Spinal cord (tissue), 10 donors: ENCODE results near the gene FUT6. TPM values are rescaled to one million over a fixed set of nuclear protein-coding genes. Genes with fewer than 3 reads are reported as not detected.
"Not testable (repeated sequence)": the region's sequence is repeated elsewhere in the genome, so short reads cannot be mapped to it uniquely, and the experiment has no call there.

Experiments
- DNase-seq, 6 donors: peaks; one replicate each; pipeline versions ENCODE4 v3.0.0 to v3.0.0-alpha.2; 2013 to 2015; ENCODE audit warnings: low spot score in 6 of 6, low read depth in 4 of 6
- H3K27ac ChIP-seq: one replicate; pipeline ENCODE4 v1.5.1; 2013; ENCODE audit warnings: low read depth, low read length, control low read depth
- H3K27me3 ChIP-seq: one replicate; pipeline ENCODE4 v1.6.1; 2013; ENCODE audit warnings: low read length; ENCODE audit not compliant: control insufficient read depth, insufficient read depth
- H3K36me3 ChIP-seq: one replicate; pipeline ENCODE4 v1.6.1; 2013; ENCODE audit warnings: low read length; ENCODE audit not compliant: control insufficient read depth, insufficient read depth
- H3K4me1 ChIP-seq: one replicate; pipeline ENCODE4 v1.6.1; 2013; ENCODE audit warnings: low read length; ENCODE audit not compliant: control insufficient read depth, insufficient read depth
- H3K4me3 ChIP-seq: one replicate; pipeline ENCODE4 v1.5.1; 2013; ENCODE audit warnings: low read depth, low read length, control low read depth
- H3K9me3 ChIP-seq: one replicate; pipeline ENCODE4 v1.6.1; 2013; ENCODE audit warnings: low read length; ENCODE audit not compliant: control insufficient read depth, insufficient read depth
- WGBS: methylation state at CpG from one replicate; pipeline ENCODE4 v1.1.5; 2013; ENCODE audit warnings: missing lambda C conversion rate; ENCODE audit not compliant: insufficient coverage; 5-methylcytosine and 5-hydroxymethylcytosine counted together
- polyA plus RNA-seq, 2 donors: library from polyadenylated mRNA; unstranded; fragments of 120-200 nt; gene quantifications; one replicate each; pipeline ENCODE4 v1.2.1, GENCODE V29; 2013; ENCODE audit not compliant: insufficient read length in 2 of 2
- total RNA-seq, 2 donors: library from RNA; depleted of rRNA in 1 of 2; stranded (reverse); fragments of 120-200 nt in 1 of 2; fragments of >200 nt in 1 of 2; gene quantifications; one replicate each; pipeline versions ENCODE4 v1.2.3 to v1.2.4, GENCODE V29; 2013 to 2014
- donor health status: healthy.

Gene FUT6
- total and polyA plus RNA-seq, 4 donors: 0.21 TPM; not detected in 3

DNA sequence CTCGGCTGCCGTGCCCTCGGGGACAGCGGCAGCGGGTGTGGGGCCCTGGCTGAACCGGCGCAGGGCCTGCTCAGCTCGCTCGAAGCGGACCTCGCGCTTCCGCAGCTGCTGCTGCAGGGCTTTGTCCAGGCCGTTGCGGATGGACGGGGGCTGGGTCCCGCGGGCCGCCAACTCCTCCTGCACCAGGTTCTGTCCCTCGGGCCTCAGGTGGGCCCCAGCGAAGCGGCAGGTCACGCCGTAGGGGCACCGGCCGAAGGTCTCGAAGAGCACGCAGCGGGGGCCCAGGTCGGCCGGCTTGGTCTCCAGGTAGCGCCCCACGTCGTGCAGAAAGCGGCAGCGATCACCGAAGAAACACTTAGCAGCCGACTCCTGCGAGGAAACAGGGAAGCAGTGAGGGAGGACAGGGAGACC is 50.1 kb downstream of the FUT6 start:
- H3K4me3 ChIP-seq: no peak overlapping the region
- no peak overlapping the region for H3K27ac ChIP-seq
- peaks cover 21% of the 10 kb centered on the region for H3K4me1 ChIP-seq
- no peak for DNase-seq
- H3K27me3 ChIP-seq: no peaks in the 10 kb centered on the region
- WGBS: 97% methylated on average over 39 of the region's 39 CpGs
- no peaks in the 10 kb centered on the region for H3K9me3 ChIP-seq
- H3K36me3 ChIP-seq: peaks cover 57% of the 10 kb centered on the region

DNA sequence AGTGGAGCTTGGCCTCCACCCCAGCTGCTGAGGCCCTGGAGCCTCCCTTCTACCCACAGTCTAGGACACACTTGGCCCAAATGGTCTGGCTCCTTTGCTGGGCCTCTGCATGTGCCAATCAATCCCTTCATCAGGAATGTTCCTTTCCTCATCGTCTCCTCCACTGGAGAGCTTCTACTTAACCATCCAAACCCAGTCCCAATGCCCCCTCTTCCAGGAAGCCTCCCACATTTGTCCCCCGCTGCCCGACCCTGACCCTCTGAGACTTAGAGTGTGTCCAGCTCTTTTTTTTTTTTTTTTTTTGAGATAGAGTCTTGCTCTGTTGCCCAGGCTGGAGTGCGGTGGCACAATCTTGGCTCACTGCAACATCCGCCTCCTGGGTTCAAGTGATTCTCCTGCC is 51.1 kb downstream of the FUT6 start:
- 93% methylated on average over 1 of the region's 5 CpGs for WGBS
- no peak for DNase-seq
- H3K4me3 ChIP-seq: no peak overlapping the region
- no peak overlapping the region for H3K27ac ChIP-seq
- H3K4me1 ChIP-seq: peaks cover 21% of the 10 kb centered on the region
- H3K36me3 ChIP-seq: peaks cover 67% of the 10 kb centered on the region
- H3K9me3 ChIP-seq: no peaks in the 10 kb centered on the region
- H3K27me3 ChIP-seq: no peaks in the 10 kb centered on the region

DNA sequence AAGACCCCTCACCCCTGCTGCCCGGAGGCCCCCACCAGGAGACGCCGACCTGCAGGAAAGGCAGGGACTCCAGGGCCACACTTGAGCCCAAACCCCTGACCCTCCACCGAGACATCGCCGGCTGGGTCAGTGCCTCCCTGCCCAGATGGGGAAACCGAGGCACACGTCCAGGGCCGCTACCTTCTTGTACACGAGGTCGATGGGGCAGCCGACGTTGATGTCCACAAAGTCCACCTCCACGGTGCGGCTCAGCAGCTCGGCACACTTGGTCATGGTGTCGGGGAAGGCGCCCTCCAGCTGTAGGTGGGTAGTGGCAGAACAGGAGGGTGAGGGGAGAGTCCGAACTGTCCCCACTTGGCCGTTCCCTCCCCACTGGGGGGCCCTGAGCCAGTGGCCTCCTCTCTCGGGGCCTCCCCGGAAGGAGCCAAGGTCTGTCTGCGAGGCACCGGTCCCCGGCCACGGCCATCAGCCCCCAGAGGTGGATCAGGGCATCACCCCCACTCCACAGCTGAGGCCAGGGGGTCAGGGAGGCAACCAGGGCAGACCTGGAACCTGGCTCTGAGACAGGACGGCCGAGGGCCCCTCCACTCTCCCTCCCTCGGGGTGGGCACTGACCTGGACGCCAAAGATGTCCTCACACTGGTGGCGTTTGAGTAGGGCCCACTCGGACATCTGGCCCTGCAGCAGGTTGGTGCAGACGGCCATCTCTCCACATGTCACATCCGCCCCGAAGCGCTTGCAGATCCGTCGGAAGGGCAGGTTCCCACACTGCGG is 51.9 kb downstream of the FUT6 start:
- Histone ChIP-seq H3K4me3 (no peak overlapping the region), H3K27ac (no peak overlapping the region), H3K27me3 (no peaks in the 10 kb centered on the region), H3K9me3 (no peaks in the 10 kb centered on the region), H3K4me1 (peaks cover 21% of the 10 kb centered on the region), H3K36me3 (peaks cover 75% of the 10 kb centered on the region)
- 95% methylated on average over 37 of the region's 39 CpGs for WGBS
- no peak for DNase-seq

DNA sequence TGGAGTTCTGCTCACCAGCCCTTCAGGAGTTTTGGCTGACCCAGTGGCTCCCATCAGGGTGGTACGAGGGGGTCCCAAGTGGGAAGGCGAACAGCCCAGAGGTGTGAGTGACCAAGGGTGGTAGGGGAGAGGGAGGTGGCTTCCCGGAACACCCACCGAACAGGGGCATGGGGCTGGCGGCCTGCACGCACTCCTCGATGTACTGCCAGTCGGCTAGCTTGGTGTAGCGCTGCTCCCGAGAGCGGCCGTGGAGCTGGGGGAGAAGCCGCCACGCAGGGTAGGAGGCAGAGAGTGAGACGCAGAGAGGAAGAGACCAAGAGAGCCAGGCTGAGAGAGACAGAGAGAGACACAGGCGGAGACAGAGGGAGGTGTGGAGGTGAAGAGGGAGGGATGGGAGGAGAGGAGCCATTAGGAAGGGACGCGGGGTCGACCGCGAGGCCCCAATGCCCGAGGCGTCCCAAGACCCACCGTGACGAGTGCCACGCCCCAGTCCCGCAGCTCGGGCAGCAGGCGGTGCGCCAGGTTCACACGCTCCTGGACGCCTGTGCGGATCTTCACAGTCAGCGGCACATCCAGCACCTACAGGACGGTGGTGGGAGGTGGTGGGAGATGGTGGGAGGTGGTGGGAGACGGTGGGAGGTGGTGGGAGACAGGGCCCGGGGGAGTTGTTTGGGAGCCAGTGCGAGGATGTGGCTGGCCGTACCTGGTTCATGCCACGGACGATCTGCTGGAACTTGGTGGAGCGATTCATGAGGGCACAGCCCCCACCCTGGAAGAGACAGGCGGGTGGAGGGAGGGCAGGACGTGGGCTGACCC is 52.7 kb downstream of the FUT6 start:
- 91% methylated on average over 43 of the region's 44 CpGs for WGBS
- Histone ChIP-seq H3K36me3 (peaks cover 83% of the 10 kb centered on the region), H3K9me3 (no peaks in the 10 kb centered on the region), H3K27me3 (no peaks in the 10 kb centered on the region), H3K4me1 (peaks cover 21% of the 10 kb centered on the region), H3K4me3 (no peak overlapping the region), H3K27ac (no peak overlapping the region)
- no peak for DNase-seq

DNA sequence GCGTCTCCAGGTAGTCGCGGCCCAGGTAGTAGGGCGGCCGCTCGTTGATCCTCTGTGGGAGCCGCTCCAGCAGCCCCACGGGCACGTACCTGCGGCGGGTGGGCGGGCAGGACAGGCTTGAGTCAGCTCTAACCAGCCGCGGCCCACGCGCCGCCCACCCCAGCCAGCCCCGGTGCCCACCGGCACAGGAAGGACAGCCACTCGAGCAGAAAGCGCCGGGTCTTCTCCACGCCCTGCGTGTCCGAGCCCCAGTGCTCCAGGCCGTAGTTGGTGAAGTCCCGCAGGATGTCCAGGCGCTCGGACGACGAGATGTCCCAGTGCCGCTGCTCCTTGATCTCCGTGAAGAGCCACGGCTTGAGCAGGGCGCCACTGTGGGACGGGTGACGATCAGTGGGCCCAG is 54.1 kb downstream of the FUT6 start:
- no peak for DNase-seq
- Histone ChIP-seq H3K4me1 (peaks cover 12% of the 10 kb centered on the region), H3K27ac (no peak overlapping the region), H3K27me3 (no peaks in the 10 kb centered on the region), H3K4me3 (no peak overlapping the region), H3K9me3 (no peaks in the 10 kb centered on the region), H3K36me3 (peaks cover 83% of the 10 kb centered on the region)
- 95% methylated on average over 37 of the region's 37 CpGs for WGBS

DNA sequence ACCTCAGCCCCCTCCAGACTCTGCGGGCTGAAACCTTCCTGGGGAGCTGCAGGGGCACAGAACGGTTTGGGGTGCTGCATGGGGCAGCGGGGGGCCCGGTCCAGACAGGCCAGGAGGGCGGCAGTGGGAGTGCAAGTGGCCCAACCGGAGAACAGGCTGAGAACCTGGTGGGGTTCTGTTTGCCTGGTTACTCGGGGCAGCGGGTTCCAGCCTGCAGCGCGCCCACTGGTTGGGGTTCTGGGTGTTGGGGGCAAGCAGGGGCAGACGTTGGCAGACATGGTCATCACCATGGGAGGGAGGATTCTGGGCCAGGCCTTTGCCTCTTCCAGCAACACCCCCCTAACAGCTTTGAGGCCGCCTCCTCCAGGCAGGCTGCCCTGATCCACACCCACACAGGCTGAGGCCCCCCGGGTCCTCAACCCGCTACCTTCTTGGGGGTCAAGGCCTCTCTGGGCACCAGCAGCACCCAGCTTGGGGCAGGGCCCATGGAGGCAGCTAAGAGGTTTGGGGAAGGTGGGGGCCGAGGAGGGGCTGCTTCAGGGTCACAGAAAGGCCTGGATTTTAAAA is 54.8 kb downstream of the FUT6 start, which contains the start of gene PRR22:
Gene PRR22, minus strand, starts transcription at position 166 of the 567 bp plus-strand sequence. Its CDS starts 86 bp downstream, at position 80.
- Histone ChIP-seq H3K9me3 (no peaks in the 10 kb centered on the region), H3K36me3 (peaks cover 79% of the 10 kb centered on the region), H3K27ac (no peak within 1 kb of the TSS), H3K4me3 (no peak within 1 kb of the TSS), H3K4me1 (peaks cover 4% of the 10 kb centered on the region), H3K27me3 (no peaks in the 10 kb centered on the region)
- no peak for DNase-seq
- WGBS: 87% methylated on average over 10 of the region's 15 CpGs

DNA sequence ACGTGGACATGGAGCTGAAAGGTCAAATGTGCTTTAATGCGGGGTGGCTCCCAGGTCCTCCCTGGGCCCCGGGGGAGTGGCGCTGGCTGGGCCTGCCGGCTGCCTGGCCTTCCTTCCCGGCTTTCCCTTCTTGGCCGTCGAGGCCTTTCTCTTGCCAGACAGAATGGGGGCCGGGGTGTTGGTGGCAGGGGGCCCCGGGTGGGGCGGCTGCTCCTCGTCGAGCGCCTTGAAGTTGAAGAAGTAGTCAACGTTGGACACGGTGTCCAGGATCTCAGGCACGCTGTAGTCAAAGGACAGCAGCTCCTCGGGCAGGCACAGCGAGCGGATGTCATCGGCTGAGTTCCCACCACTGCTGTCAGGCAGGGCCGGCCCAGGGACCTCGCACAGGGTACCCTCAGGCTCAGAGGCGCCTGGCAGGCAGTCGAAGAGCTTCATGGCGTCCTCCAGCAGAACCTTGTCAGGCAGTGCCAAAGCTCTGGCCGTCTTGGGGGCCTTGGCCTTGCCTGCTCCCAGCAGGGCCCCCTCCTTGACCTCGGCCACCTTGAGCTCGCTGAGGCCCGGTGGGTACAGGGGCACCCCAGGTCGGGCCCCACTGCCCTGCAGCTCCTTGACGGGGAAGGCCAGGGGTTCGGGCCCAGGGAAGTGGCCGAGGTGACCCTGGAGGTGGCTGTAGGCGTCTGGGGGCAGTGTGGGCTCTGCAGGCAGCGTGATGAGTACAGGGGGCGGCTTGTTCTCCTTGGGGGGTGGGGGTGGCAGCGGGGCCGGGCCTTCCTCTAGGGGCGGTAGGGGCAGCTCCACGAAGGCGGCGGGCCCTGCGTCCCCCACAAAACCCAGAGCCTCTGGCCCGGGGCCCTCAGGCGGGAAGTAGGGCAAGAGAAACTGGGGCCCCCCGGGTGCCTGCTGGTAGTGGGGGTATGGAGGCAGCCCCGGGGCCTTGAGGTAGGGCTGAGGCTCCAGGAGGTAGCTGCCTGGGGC is 56.3 kb downstream of the FUT6 start:
- Histone ChIP-seq H3K4me1 (peaks cover 4% of the 10 kb centered on the region), H3K27ac (no peak overlapping the region), H3K27me3 (no peaks in the 10 kb centered on the region), H3K9me3 (no peaks in the 10 kb centered on the region), H3K36me3 (peaks cover 65% of the 10 kb centered on the region), H3K4me3 (no peak overlapping the region)
- WGBS: 89% methylated on average over 40 of the region's 48 CpGs
- DNase-seq: no peak

DNA sequence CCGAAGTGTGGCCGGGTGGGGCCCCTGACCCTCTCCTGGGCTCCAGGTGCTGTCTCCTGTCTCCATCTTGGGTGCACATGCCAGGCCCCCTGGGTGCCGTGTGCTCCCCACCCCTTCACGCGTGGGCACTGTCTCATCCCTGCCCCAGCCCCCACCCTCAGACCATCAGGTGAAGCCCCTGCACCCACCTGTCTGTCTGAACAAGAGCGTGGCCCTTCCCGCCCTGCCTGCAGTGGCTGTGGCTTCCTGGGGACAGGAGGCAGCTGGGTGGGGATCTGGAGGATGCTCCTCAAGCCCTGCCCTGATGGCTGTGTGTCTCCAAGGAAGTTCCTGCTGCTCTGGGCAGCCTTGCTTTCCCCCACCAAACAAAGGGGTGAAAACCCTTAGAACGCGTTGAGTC is 57.2 kb downstream of the FUT6 start:
- peaks cover 56% of the 10 kb centered on the region for H3K36me3 ChIP-seq
- H3K4me1 ChIP-seq: peaks cover 4% of the 10 kb centered on the region
- H3K27me3 ChIP-seq: no peaks in the 10 kb centered on the region
- H3K9me3 ChIP-seq: no peaks in the 10 kb centered on the region
- no peak overlapping the region for H3K27ac ChIP-seq
- DNase-seq: no peak
- 91% methylated on average over 9 of the region's 9 CpGs for whole genome bisulfite sequencing
- no peak overlapping the region for H3K4me3 ChIP-seq

DNA sequence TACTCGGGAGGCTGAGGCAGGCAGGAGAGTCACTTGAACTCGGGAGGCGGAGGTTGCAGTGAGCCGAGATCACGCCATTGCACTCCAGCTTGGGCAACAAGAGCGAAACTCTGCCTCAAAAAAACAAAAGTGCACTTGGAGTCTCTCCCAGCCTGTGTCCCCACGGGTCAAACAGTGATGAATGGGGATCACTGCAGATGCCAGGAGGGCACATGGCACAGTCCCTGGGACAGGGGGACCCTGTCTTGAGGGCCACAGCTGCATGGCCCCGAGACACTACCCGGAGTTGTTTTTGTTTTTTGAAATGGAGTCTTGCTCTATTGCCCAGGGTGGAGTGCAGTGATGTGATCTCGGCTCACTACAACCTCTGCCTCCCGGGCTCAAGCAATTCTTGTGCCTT is 58.6 kb downstream of the FUT6 start:
- not testable (repeated sequence) for H3K4me1 ChIP-seq, H3K27me3 ChIP-seq, H3K9me3 ChIP-seq, H3K27ac ChIP-seq, DNase-seq, H3K4me3 ChIP-seq
- H3K36me3 ChIP-seq: peaks cover 42% of the 10 kb centered on the region
- 85% methylated on average over 9 of the region's 11 CpGs for WGBS
